A673 (cell line): ENCODE measurements around the gene CUX1.

Source experiments
- CTCF ChIP-seq: fragments of 300-800, 200-600 bp; sonication (generic); conservative IDR thresholded peaks from 2 replicates; pipeline ENCODE4 v1.5.1; 2017; ENCODE audit warnings: low read depth, mild to moderate bottlenecking, antibody characterized with exemption, low read length, moderate library complexity, mixed read lengths
- EZH2 ChIP-seq: fragments of 200-600 bp; sonication (generic); IDR thresholded peaks from 2 replicates; pipeline ENCODE4 v1.6.1; 2017; ENCODE audit warnings: borderline replicate concordance, low read depth, mild to moderate bottlenecking, mixed read lengths, antibody characterized with exemption, low read length; ENCODE audit not compliant: poor library complexity, severe bottlenecking

DNA sequence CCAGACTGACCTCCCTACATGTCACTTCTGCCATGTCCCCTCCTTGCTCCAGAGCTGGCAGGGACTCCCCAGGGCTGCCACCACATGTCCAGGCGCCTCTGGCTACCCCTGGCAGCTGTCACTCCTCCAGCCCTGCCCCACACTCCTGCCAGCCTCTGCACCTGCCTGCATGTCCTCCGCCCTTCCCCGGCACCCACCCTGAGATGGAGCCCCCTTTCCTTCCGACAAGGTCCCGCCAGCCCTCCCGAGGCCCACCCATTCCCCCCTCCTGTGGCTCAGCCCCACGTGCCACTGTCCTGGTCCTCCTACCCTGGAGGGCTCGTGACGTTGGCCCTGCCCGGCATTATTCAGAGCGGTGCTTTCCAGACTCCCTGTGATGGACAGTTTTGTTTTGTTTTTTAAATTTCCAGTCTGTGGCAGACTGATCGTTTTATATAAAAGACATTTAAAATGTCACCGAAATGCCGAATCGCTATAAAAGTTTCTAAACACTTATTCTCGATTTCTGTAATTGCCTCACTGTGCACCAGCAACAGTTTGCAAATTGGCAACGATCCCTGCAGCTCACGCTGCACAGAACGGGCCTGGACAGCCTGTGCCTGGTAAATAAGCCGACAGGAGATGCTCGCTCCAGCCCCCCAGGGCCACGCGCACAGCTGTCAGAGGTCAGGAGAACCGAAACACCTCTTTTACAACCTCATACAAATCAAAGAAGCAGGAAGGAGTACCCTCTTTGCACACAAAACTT lies 358.2 kb downstream of the CUX1 start:
- no peak for TF ChIP-seq CTCF
- no peak for TF ChIP-seq EZH2
